ENCODE results near the gene FXYD6. TPM values are rescaled to one million over a fixed set of nuclear protein-coding genes. Genes with fewer than 3 reads are reported as not detected.

Gene FXYD6
- total and polyA plus RNA-seq, 9 of the 15 experiments (the other 6 are each of a cell fraction or from before 2014, with no cell fraction given) = 0.07 to 0.35 TPM; not detected in 7

- no peak for TF ChIP-seq E2F1 (CRISPR knock-in tag; IDR thresholded peaks at IDR 0.05)
- TF ChIP-seq ZBTB43 (CRISPR knock-in tag; IDR thresholded peaks at IDR 0.05) = no peak
- TF ChIP-seq CCAR2 (IDR thresholded peaks at IDR 0.05; ENCODE audit: low read depth, low read length) = no peak
- peak; percentile 94 for TF ChIP-seq ATF7 (IDR thresholded peaks at IDR 0.05)
- TF ChIP-seq KAT8 (IDR thresholded peaks at IDR 0.05; ENCODE audit: low read depth) = no peak
- TF ChIP-seq CHCHD3 (CRISPR knock-in tag; IDR thresholded peaks at IDR 0.05) = no peak
- no peak for TF ChIP-seq POU5F1 (IDR thresholded peaks at IDR 0.05; ENCODE audit: borderline replicate concordance, low read depth, low read length, partially characterized antibody)
- TF ChIP-seq, protein P1, sequence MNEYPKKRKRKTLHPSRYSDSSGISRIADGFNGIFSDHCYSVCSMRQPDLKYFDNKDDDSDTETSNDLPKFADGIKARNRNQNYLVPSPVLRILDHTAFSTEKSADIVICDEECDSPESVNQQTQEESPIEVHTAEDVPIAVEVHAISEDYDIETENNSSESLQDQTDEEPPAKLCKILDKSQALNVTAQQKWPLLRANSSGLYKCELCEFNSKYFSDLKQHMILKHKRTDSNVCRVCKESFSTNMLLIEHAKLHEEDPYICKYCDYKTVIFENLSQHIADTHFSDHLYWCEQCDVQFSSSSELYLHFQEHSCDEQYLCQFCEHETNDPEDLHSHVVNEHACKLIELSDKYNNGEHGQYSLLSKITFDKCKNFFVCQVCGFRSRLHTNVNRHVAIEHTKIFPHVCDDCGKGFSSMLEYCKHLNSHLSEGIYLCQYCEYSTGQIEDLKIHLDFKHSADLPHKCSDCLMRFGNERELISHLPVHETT (CRISPR knock-in tag; conservative IDR thresholded peaks at IDR 0.05 in 1 of 2, IDR thresholded peaks at IDR 0.05 in 1 of 2) = no peak; a peak in 1 of 4 replicates
- no peak for TF ChIP-seq REST (IDR thresholded peaks at IDR 0.05; ENCODE audit: borderline replicate concordance)
- TF ChIP-seq REST (CRISPR knock-in tag; IDR thresholded peaks at IDR 0.05; ENCODE audit: low read depth) = no peak
- TF ChIP-seq HNRNPLL (IDR thresholded peaks at IDR 0.05; ENCODE audit: low read depth, low read length, poor library complexity, severe bottlenecking) = peak; percentile 11
Observed at GRCh38 chr11:117907276-117908108, 31.0 kb upstream of the FXYD6 start (continued).

All from K562 (cell line).